Hepatocyte (in vitro differentiated cells): ENCODE measurements around the gene NRG3. TPM values are rescaled to one million over a fixed set of nuclear protein-coding genes. Genes with fewer than 3 reads are reported as not detected.

ENCODE experiments used
- DNase-seq: peaks from one replicate; pipeline ENCODE4 v3.0.0-alpha.2; 2016; ENCODE audit warnings: low spot score
- H2AFZ ChIP-seq: fragments of 200-600 bp; sonication (generic); 2 replicates; pipeline ENCODE4 v1.6.0; 2016; ENCODE audit warnings: antibody characterized with exemption, mild to moderate bottlenecking
- H3K27ac ChIP-seq: fragments of 200-600 bp; sonication (generic); 2 replicates; pipeline ENCODE4 v1.5.1; 2016; ENCODE audit warnings: mild to moderate bottlenecking
- H3K27me3 ChIP-seq: fragments of 200-600 bp; sonication (generic); 2 replicates; pipeline ENCODE4 v1.6.1; 2016
- H3K36me3 ChIP-seq: fragments of 200-600 bp; sonication (generic); replicated peaks from 2 replicates; pipeline ENCODE4 v1.5.1; 2016; ENCODE audit warnings: low read depth; ENCODE audit not compliant: insufficient read depth
- H3K4me1 ChIP-seq: fragments of 200-600 bp; sonication (generic); 2 replicates; pipeline ENCODE4 v1.5.1; 2016; ENCODE audit warnings: mild to moderate bottlenecking, moderate library complexity; ENCODE audit not compliant: insufficient read depth
- H3K4me2 ChIP-seq: fragments of 200-600 bp; sonication (generic); 2 replicates; pipeline ENCODE4 v1.6.0; 2016
- H3K4me3 ChIP-seq: fragments of 200-600 bp; sonication (generic); 2 replicates; pipeline ENCODE4 v1.5.1; 2016; ENCODE audit warnings: mild to moderate bottlenecking
- H3K79me2 ChIP-seq: fragments of 200-600 bp; sonication (generic); 2 replicates; pipeline ENCODE4 v1.6.0; 2017; ENCODE audit warnings: mild to moderate bottlenecking
- H3K9me2 ChIP-seq: fragments of 200-600 bp; sonication (generic); replicated peaks from 2 replicates; pipeline ENCODE4 v1.6.0; 2017; ENCODE audit warnings: mild to moderate bottlenecking; ENCODE audit not compliant: insufficient read depth
- H3K9me3 ChIP-seq: fragments of 200-600 bp; sonication (generic); 2 replicates; pipeline ENCODE4 v1.5.1; 2016; ENCODE audit warnings: low read depth, mild to moderate bottlenecking
- H4K20me1 ChIP-seq: fragments of 200-600 bp; sonication (generic); 2 replicates; pipeline ENCODE4 v1.6.0; 2016; ENCODE audit warnings: mild to moderate bottlenecking; ENCODE audit not compliant: insufficient read depth, poor library complexity, severe bottlenecking
- CTCF ChIP-seq: fragments of 200-600 bp; sonication (generic); IDR thresholded peaks from 2 replicates; pipeline ENCODE4 v1.5.1; 2016; ENCODE audit warnings: antibody characterized with exemption, mild to moderate bottlenecking; ENCODE audit not compliant: poor library complexity
- EZH2 ChIP-seq: fragments of 200-600 bp; sonication (generic); IDR thresholded peaks from 2 replicates; pipeline ENCODE4 v1.6.1; 2016; ENCODE audit warnings: antibody characterized with exemption, mild to moderate bottlenecking, borderline replicate concordance
- EZH2phosphoT487 ChIP-seq: fragments of 200-600 bp; sonication (generic); IDR thresholded peaks from one replicate; pipeline ENCODE4 v1.6.1; 2018; ENCODE audit warnings: antibody characterized with exemption, mild to moderate bottlenecking, low read depth, moderate library complexity; ENCODE audit not compliant: unreplicated experiment, severe bottlenecking
- WGBS: methylation state at CpG from one replicate; pipeline ENCODE4 v1.1.6; 2016; ENCODE audit warnings: low lambda C conversion rate; ENCODE audit errors: missing lambda C conversion rate; 5-methylcytosine and 5-hydroxymethylcytosine counted together
- polyA plus RNA-seq: library from polyadenylated mRNA; unstranded; fragments of >200 nt; fragmentation: Nextera tagmentation; extraction: Ambion mirVana; gene quantifications from 2 replicates; pipeline ENCODE4 v1.2.1, GENCODE V29; 2016
- total RNA-seq: library from RNA; depleted of rRNA; stranded (reverse); fragments of >200 nt; gene quantifications from 2 replicates; pipeline ENCODE4 v1.2.3, GENCODE V29; 2014

NRG3 gene
- total and polyA plus RNA-seq, 2 experiments from 2014 or later, result 0.57 to 2.0 TPM

- H3K79me2 ChIP-seq, result no peaks in the 10 kb centered on the region
- peak; percentile 38 for DNase-seq
- H3K27ac ChIP-seq, result no peak overlapping the region
- WGBS, result 63% methylated on average over 5 of the region's 5 CpGs
- H3K4me2 ChIP-seq, result no peak overlapping the region
- H3K9me3 ChIP-seq, result no peaks in the 10 kb centered on the region
- H2AFZ ChIP-seq, result no peak overlapping the region
- no peaks in the 10 kb centered on the region for H3K36me3 ChIP-seq
- no peaks in the 10 kb centered on the region for H3K9me2 ChIP-seq
- peaks cover 5% of the 10 kb centered on the region for H3K4me1 ChIP-seq
- H3K4me3 ChIP-seq, result no peak overlapping the region
- peak; percentile 51 for TF ChIP-seq EZH2phosphoT487
- no peak for TF ChIP-seq EZH2
- no peaks in the 10 kb centered on the region for H3K27me3 ChIP-seq
- H4K20me1 ChIP-seq, result no peaks in the 10 kb centered on the region
Measured at GRCh38 chr10:82813856-82814255, 938.9 kb downstream of the NRG3 start.

- no peaks in the 10 kb centered on the region for H3K79me2 ChIP-seq
- H3K4me3 ChIP-seq, result no peak overlapping the region
- H3K9me3 ChIP-seq, result no peaks in the 10 kb centered on the region
- peaks cover 5% of the 10 kb centered on the region for H3K4me1 ChIP-seq
- DNase-seq, result no peak
- no peak overlapping the region for H3K27ac ChIP-seq
- no peak overlapping the region for H3K4me2 ChIP-seq
- H3K36me3 ChIP-seq, result no peaks in the 10 kb centered on the region
- H3K9me2 ChIP-seq, result no peaks in the 10 kb centered on the region
- H2AFZ ChIP-seq, result no peak overlapping the region
- no peaks in the 10 kb centered on the region for H3K27me3 ChIP-seq
- no peaks in the 10 kb centered on the region for H4K20me1 ChIP-seq
- TF ChIP-seq EZH2phosphoT487, result no peak
- no peak for TF ChIP-seq EZH2
Measured at GRCh38 chr10:82814635-82815034, 939.6 kb downstream of the NRG3 start.

GRCh38 chr10:82815680-82816079, 940.7 kb downstream of the NRG3 start:
- 98% methylated on average over 7 of the region's 7 CpGs for WGBS
- no peaks in the 10 kb centered on the region for H3K27me3 ChIP-seq

GRCh38 chr10:82817676-82818422, 942.9 kb downstream of the NRG3 start:
- no peaks in the 10 kb centered on the region for H4K20me1 ChIP-seq
- peaks cover 5% of the 10 kb centered on the region for H3K4me1 ChIP-seq
- DNase-seq, result no peak
- no peaks in the 10 kb centered on the region for H3K79me2 ChIP-seq
- no peaks in the 10 kb centered on the region for H3K27me3 ChIP-seq
- WGBS, result 94% methylated on average over 6 of the region's 6 CpGs
- H2AFZ ChIP-seq, result no peak overlapping the region
- no peaks in the 10 kb centered on the region for H3K9me2 ChIP-seq
- H3K27ac ChIP-seq, result no peak overlapping the region
- TF ChIP-seq EZH2phosphoT487 (no peak), EZH2 (no peak), CTCF (no peak)
- H3K9me3 ChIP-seq, result no peaks in the 10 kb centered on the region
- H3K4me2 ChIP-seq, result no peak overlapping the region
- no peak overlapping the region for H3K4me3 ChIP-seq
- H3K36me3 ChIP-seq, result no peaks in the 10 kb centered on the region

More at GRCh38 chr10:82815680-82816079, 940.7 kb downstream of the NRG3 start:
- Histone ChIP-seq H3K4me3 (no peak overlapping the region), H3K27ac (no peak overlapping the region), H4K20me1 (no peaks in the 10 kb centered on the region), H3K9me3 (no peaks in the 10 kb centered on the region), H3K4me2 (no peak overlapping the region), H3K36me3 (no peaks in the 10 kb centered on the region), H3K9me2 (no peaks in the 10 kb centered on the region), H3K4me1 (peaks cover 5% of the 10 kb centered on the region), H3K79me2 (no peaks in the 10 kb centered on the region), H2AFZ (no peak overlapping the region)
- no peak for DNase-seq
- TF ChIP-seq EZH2 (no peak), EZH2phosphoT487 (no peak), CTCF (no peak)
